HepG2 (cell line): ENCODE data around the gene TSPYL6. TPM values are rescaled to one million over a fixed set of nuclear protein-coding genes. Genes with fewer than 3 reads are reported as not detected.

ENCODE experiments used
- CREB1 ChIP-seq, 2 experiments: fragments of 450-650 bp in 1 of 2; IDR thresholded peaks; 2 replicates each; pipeline ENCODE4 v1.6.1; 2016 to 2017; ENCODE audit warnings: control low read depth in 1 of 2, mild to moderate bottlenecking in 1 of 2, missing compliant biosample characterization in 1 of 2, missing genetic modification characterization in 1 of 2
- ELF3 ChIP-seq: IDR thresholded peaks from 2 replicates; pipeline ENCODE4 v1.6.1; 2016; ENCODE audit warnings: missing genetic modification reagents, missing compliant biosample characterization
- ISX ChIP-seq: sonication (generic); formaldehyde crosslinking; conservative IDR thresholded peaks from 2 replicates; pipeline ENCODE4 v1.5.0; 2020; ENCODE audit warnings: missing genetic modification reagents
- KLF13 ChIP-seq: sonication (generic); formaldehyde crosslinking; IDR thresholded peaks from 2 replicates; pipeline ENCODE4 v1.4.0; 2020; ENCODE audit warnings: mild to moderate bottlenecking, missing genetic modification reagents
- MED1 ChIP-seq: sonication (generic); formaldehyde crosslinking; IDR thresholded peaks from 2 replicates; pipeline ENCODE4 v1.4.0; 2020; ENCODE audit warnings: missing genetic modification reagents
- NR3C1 ChIP-seq: sonication (generic); formaldehyde crosslinking; IDR thresholded peaks from 2 replicates; pipeline ENCODE4 v1.4.0; 2020; ENCODE audit warnings: missing genetic modification reagents
- SNAPC5 ChIP-seq: sonication (generic); formaldehyde crosslinking; IDR thresholded peaks from 2 replicates; pipeline ENCODE4 v1.8.1; 2023; ENCODE audit warnings: mild to moderate bottlenecking, missing genetic modification reagents, borderline replicate concordance
- TBP ChIP-seq: sonication (generic); formaldehyde crosslinking; IDR thresholded peaks from 2 replicates; pipeline ENCODE4 v1.5.0; 2020; ENCODE audit warnings: missing genetic modification reagents
- TOE1 ChIP-seq: sonication (generic); formaldehyde crosslinking; IDR thresholded peaks from 2 replicates; pipeline ENCODE4 v1.4.0; 2020; ENCODE audit warnings: mild to moderate bottlenecking, missing genetic modification reagents
- ZBTB26 ChIP-seq: IDR thresholded peaks from 2 replicates; pipeline ENCODE4 v1.6.1; 2016; ENCODE audit warnings: missing compliant biosample characterization, missing genetic modification reagents, borderline replicate concordance
- ZBTB38 ChIP-seq: sonication (generic); formaldehyde crosslinking; IDR thresholded peaks from 2 replicates; pipeline ENCODE4 v1.5.1; 2020; ENCODE audit warnings: mild to moderate bottlenecking, missing genetic modification reagents
- ZBTB40 ChIP-seq, 2 experiments: fragments of 450-650 bp in 1 of 2; sonication (generic) in 1 of 2; formaldehyde crosslinking in 1 of 2; IDR thresholded peaks; 2 replicates each; pipeline versions ENCODE4 v1.6.1 to v1.8.0; 2016 to 2022; ENCODE audit warnings: antibody characterized with exemption in 1 of 2, mild to moderate bottlenecking in 1 of 2, missing genetic modification reagents in 1 of 2
- ZBTB44 ChIP-seq: sonication (generic); formaldehyde crosslinking; IDR thresholded peaks from 2 replicates; pipeline ENCODE4 v1.4.0; 2020; ENCODE audit warnings: missing genetic modification reagents
- ZFP36L2 ChIP-seq: sonication (generic); formaldehyde crosslinking; IDR thresholded peaks from 2 replicates; pipeline ENCODE4 v1.4.0; 2020; ENCODE audit warnings: missing genetic modification reagents
- ZNF841 ChIP-seq: sonication (generic); formaldehyde crosslinking; IDR thresholded peaks from 2 replicates; pipeline ENCODE4 v1.8.1; 2023; ENCODE audit warnings: missing genetic modification reagents, borderline replicate concordance
- polyA plus RNA-seq, 8 experiments: library from polyadenylated mRNA; depleted of rRNA in 3 of 8; stranded (reverse) in 7 of 8; unstranded in 1 of 8; fragments of >200 nt; fragmentation: Illumina TruSeq in 4 of 8; extraction: Trizol in 4 of 8; gene quantifications; 2 replicates each; pipeline versions ENCODE4 v1.2.1 to v1.2.3, GENCODE V29; 2011 to 2016; ENCODE audit warnings: low read depth in 4 of 8, missing spikeins in 1 of 8, mixed read lengths in 1 of 8; ENCODE audit not compliant: insufficient read depth in 1 of 8
- total RNA-seq, 5 experiments: library from RNA; depleted of rRNA; stranded (reverse); fragments of >200 nt; fragmentation: Illumina TruSeq; extraction: Trizol; gene quantifications; 2 replicates each; pipeline ENCODE4 v1.2.3, GENCODE V29; 2016; ENCODE audit warnings: low read depth in 1 of 5

TSPYL6 gene
- total and polyA plus RNA-seq, 2 of the 13 experiments (the other 11 are each of a cell fraction or from before 2014, with no cell fraction given) = 0.03 TPM; not detected in 1

- TF ChIP-seq NR3C1 (no peak), MED1 (CRISPR knock-in tag) (peak; percentile 92), KLF13 (no peak), ISX (no peak), ZBTB38 (CRISPR knock-in tag) (no peak), ELF3 (CRISPR knock-in tag) (peak; percentile 86), TOE1 (CRISPR knock-in tag) (no peak), SNAPC5 (CRISPR knock-in tag) (peak; percentile 74; the same call in 1 of the 2 replicates), ZFP36L2 (no peak), ZNF841 (CRISPR knock-in tag) (no peak), ZBTB40 (IDR thresholded peaks at IDR 0.05) (no peak), ZBTB40 (CRISPR knock-in tag; IDR thresholded peaks at IDR 0.05) (no peak), TBP (CRISPR knock-in tag) (no peak), CREB1 (IDR thresholded peaks at IDR 0.05) (no peak), CREB1 (CRISPR knock-in tag; IDR thresholded peaks at IDR 0.05) (peak; percentile 55), ZBTB44 (CRISPR knock-in tag) (peak; percentile 83; the same call in 1 of the 2 replicates), ZBTB26 (CRISPR knock-in tag) (peak; percentile 76; the same call in 1 of the 2 replicates)
These were observed 22.0 kb downstream of the TSPYL6 start (continued) for GRCh38 chr2:54233832-54234649.
